GM12878 (cell line): ENCODE results near the gene COPS3. TPM values are rescaled to one million over a fixed set of nuclear protein-coding genes. Genes with fewer than 3 reads are reported as not detected.

Experiments
- ATAC-seq: fragments of 200-7000 bp; cut with Tn5 transposase; 3 replicates; pipeline ENCODE4 v1.9.1; 2020; ENCODE audit warnings: mild to moderate bottlenecking, moderate library complexity
- BruUV-seq: library from RNA; stranded (reverse); fragments of 400-500 nt; replicated peaks from 2 replicates; lab custom pipeline; 2021; lab: Mats Ljungman, UMichigan
- CTCF ChIA-PET: fragments of 300-600 bp; sonication (Branson Sonifier 250); formaldehyde crosslinking; extraction: SDS; loops from one replicate; lab custom pipeline; 2021; ENCODE audit warnings: inconsistent platforms; lab: Yijun Ruan, JAX
- POLR2A ChIA-PET: fragments of 350-600 bp; formaldehyde crosslinking; extraction: SDS; loops from one replicate; lab custom pipeline; 2021; ENCODE audit warnings: inconsistent platforms; lab: Charles Lee
- RAD21 ChIA-PET: fragments of 300-600 bp; sonication (Branson Sonifier 250); formaldehyde crosslinking; loops from one replicate; lab custom pipeline; 2023; ENCODE audit warnings: antibody characterized with exemption; ENCODE audit not compliant: unreplicated experiment; lab: Charles Lee
- SMC1A ChIA-PET: fragments of 300-600 bp; sonication (Branson Sonifier 250); formaldehyde crosslinking; loops from one replicate; lab custom pipeline; 2023; ENCODE audit not compliant: unreplicated experiment, uncharacterized antibody; lab: Charles Lee
- DNase-seq: peaks from one replicate; pipeline ENCODE4 v3.0.0-alpha.2; 2011; ENCODE audit warnings: low read depth, low spot score
- FAIRE-seq: peaks from 3 replicates; lab custom pipeline; 2011; peaks lifted over from hg19 to GRCh38; lab: Jason Lieb, UNC
- H2AFZ ChIP-seq: 2 replicates; pipeline ENCODE4 v1.6.0; 2011; ENCODE audit warnings: low read depth, low read length, control low read depth; ENCODE audit not compliant: control insufficient read depth
- H3K27ac ChIP-seq: 2 replicates; pipeline ENCODE4 v1.5.1; 2011; ENCODE audit warnings: control low read depth; ENCODE audit not compliant: control insufficient read depth, insufficient read depth
- H3K27me3 ChIP-seq, 2 experiments: replicated peaks in 1 of 2; 2 replicates each; pipeline versions ENCODE4 v1.6.0 to v1.6.1; 2011; ENCODE audit warnings: low read length in 1 of 2; ENCODE audit not compliant: control insufficient read depth in 2 of 2, insufficient read depth in 2 of 2
- H3K36me3 ChIP-seq, 2 experiments: 2 replicates each; pipeline ENCODE4 v1.5.1; 2011; ENCODE audit warnings: low read length in 1 of 2; ENCODE audit not compliant: control insufficient read depth in 2 of 2, insufficient read depth in 2 of 2
- H3K4me1 ChIP-seq: 2 replicates; pipeline ENCODE4 v1.6.1; 2011; ENCODE audit warnings: mild to moderate bottlenecking, low read length, moderate library complexity, mixed read lengths; ENCODE audit not compliant: control insufficient read depth, insufficient read depth
- H3K4me2 ChIP-seq: 2 replicates; pipeline ENCODE4 v1.6.0; 2011; ENCODE audit warnings: control low read depth; ENCODE audit not compliant: control insufficient read depth, insufficient read depth
- H3K4me3 ChIP-seq: fragments of 200-600 bp; sonication (generic); 2 replicates; pipeline ENCODE4 v1.5.1; 2016
- H3K79me2 ChIP-seq: 2 replicates; pipeline ENCODE4 v1.6.0; 2011; ENCODE audit warnings: low read length; ENCODE audit not compliant: control insufficient read depth, insufficient read depth
- H3K9ac ChIP-seq: 2 replicates; pipeline ENCODE4 v1.8.0; 2011; ENCODE audit warnings: low read length, control low read depth, mixed read lengths; ENCODE audit not compliant: control insufficient read depth, insufficient read depth
- H3K9me3 ChIP-seq: replicated peaks from 3 replicates; pipeline ENCODE4 v1.5.1; 2011; ENCODE audit warnings: mild to moderate bottlenecking, low read length; ENCODE audit not compliant: control insufficient read depth, insufficient read depth
- H4K20me1 ChIP-seq: 2 replicates; pipeline ENCODE4 v1.6.0; 2011; ENCODE audit not compliant: control insufficient read depth, insufficient read depth
- BRCA1 ChIP-seq: IDR thresholded peaks from 2 replicates; pipeline ENCODE4 v1.6.1; 2011; ENCODE audit warnings: low read depth, low read length, improper control_type of control experiment
- NBN ChIP-seq: fragments of 450-650 bp; IDR thresholded peaks from 2 replicates; pipeline ENCODE4 v1.6.1; 2016
- RELB ChIP-seq: fragments of 450-650 bp; IDR thresholded peaks from 2 replicates; pipeline ENCODE4 v1.6.1; 2017; ENCODE audit warnings: low read depth, mild to moderate bottlenecking, moderate library complexity
- RFX5 ChIP-seq: IDR thresholded peaks from 2 replicates; pipeline ENCODE4 v1.6.1; 2011; ENCODE audit warnings: low read depth, low read length, improper control_type of control experiment
- WGBS: methylation state at CpG from one replicate; pipeline ENCODE4 v1.1.6; 2016; ENCODE audit warnings: low lambda C conversion rate; ENCODE audit not compliant: insufficient replicate concordance, insufficient coverage; ENCODE audit errors: missing lambda C conversion rate; 5-methylcytosine and 5-hydroxymethylcytosine counted together
- in situ Hi-C: fragments of 300-500 bp; cut with MboI; formaldehyde crosslinking; loops from 9 replicates; pipeline ENCODE4 v1.14.3; 2018; ENCODE audit warnings: mixed read lengths
- intact Hi-C: fragments of 100-400 bp; cut with micrococcal nuclease; formaldehyde crosslinking; loops from one replicate; pipeline ENCODE4 v1.14.2; 2022; ENCODE audit not compliant: unreplicated experiment
- polyA plus RNA-seq, 11 experiments: library from polyadenylated mRNA; depleted of rRNA in 4 of 11; unstranded in 6 of 11; stranded (reverse) in 5 of 11; fragments of >200 nt; fragmentation: Nextera tagmentation in 4 of 11; fragmentation: Illumina TruSeq in 1 of 11; extraction: Ambion mirVana in 4 of 11; extraction: Trizol in 1 of 11; gene quantifications; 1 replicate in 1 of 11; 2 replicates in 10 of 11; pipeline versions ENCODE4 v1.2.1 to v1.2.3, GENCODE V29; 2011 to 2016; ENCODE audit warnings: inconsistent platforms in 2 of 11, missing spikeins in 2 of 11, low read depth in 1 of 11
- total RNA-seq, 4 experiments: library from RNA; depleted of rRNA in 3 of 4; stranded (reverse); fragments of >200 nt in 3 of 4; fragmentation: Illumina TruSeq in 1 of 4; extraction: Trizol in 1 of 4; gene quantifications; 2 replicates each; pipeline versions ENCODE4 v1.2.1 to v1.2.3, GENCODE V29; 2013 to 2021
- TF ChIP-seq, protein P1 (sequence below): fragments of 450-650 bp; IDR thresholded peaks from 2 replicates; pipeline ENCODE4 v1.6.1; 2017; ENCODE audit warnings: borderline replicate concordance
- TF ChIP-seq, protein P2 (sequence below): fragments of 450-650 bp; IDR thresholded peaks from 2 replicates; pipeline ENCODE4 v1.6.1; 2017; ENCODE audit warnings: mild to moderate bottlenecking, low read depth, inconsistent platforms; ENCODE audit not compliant: poor library complexity, severe bottlenecking

Gene COPS3
- total and polyA plus RNA-seq, 10 of the 15 experiments (the other 5 are each of a cell fraction or from before 2014, with no cell fraction given): 99.7 to 187 (median 133) TPM

- in situ Hi-C loops: no loop called here
- H3K4me3 ChIP-seq: no peak overlapping the region
- no peak overlapping the region for H3K4me2 ChIP-seq
- TF ChIP-seq NBN (no peak), RELB (no peak), RFX5 (no peak), BRCA1 (no peak)
- TF ChIP-seq, all 136 proteins: peak for 0
- ChIA-PET RAD21 (interaction anchor here (0.6 kb wide), 1 partner anchor 210 kb away, joined by 4 read pairs; no protein-coding TSS in a partner anchor), POLR2A (no interaction called here), SMC1A (interaction anchor here (1.0 kb wide), 1 partner anchor 10 kb away, joined by 3 read pairs; no protein-coding TSS in a partner anchor), CTCF (interaction anchor here (0.7 to 2.2 kb wide), 2 partner anchors 9 to 29 kb away, joined by 3 to 5 read pairs; no protein-coding TSS in a partner anchor)
- Histone ChIP-seq H2AFZ (no peak overlapping the region), H3K27me3 (no peaks in the 10 kb centered on the region), H3K9me3 (no peaks in the 10 kb centered on the region), H4K20me1 (no peaks in the 10 kb centered on the region), H3K27ac (no peak overlapping the region), H3K36me3 (peaks cover 15 to 16% of the 10 kb centered on the region in 2 experiments), H3K4me1 (no peaks in the 10 kb centered on the region), H3K9ac (no peak overlapping the region), H3K79me2 (no peaks in the 10 kb centered on the region)
- ATAC-seq: no peak
- no TSS peak for BruUV-seq
- FAIRE-seq: no peak
- intact Hi-C loops: no loop called here
- 67% methylated on average over 2 of the region's 2 CpGs for WGBS
- no peak for DNase-seq
These were observed 16.6 kb downstream of the COPS3 start for GRCh38 chr17:17264430-17264829.

DNA sequence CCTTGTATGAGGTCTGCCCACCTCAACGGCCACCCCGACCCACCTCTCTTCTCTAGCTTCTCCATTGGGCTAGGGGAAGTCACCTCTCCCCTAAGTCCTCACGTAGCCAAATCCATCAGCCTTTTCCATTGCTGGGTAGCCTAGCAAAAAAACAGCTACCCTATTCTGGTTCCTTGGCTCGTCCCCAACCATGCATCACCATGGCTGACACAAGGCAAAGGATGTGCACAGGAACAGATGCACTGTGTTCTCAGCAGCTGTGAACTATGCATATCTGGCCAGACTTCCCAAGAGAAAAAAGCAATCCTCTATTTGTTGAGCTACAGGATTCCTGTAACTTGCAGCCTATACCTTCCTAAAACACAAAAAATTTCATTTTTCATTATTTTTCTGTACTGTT, 22.0 kb downstream of the COPS3 start:
- no peak for FAIRE-seq
- H3K27me3 ChIP-seq: no peaks in the 10 kb centered on the region
- H3K9me3 ChIP-seq: no peaks in the 10 kb centered on the region
- H4K20me1 ChIP-seq: no peaks in the 10 kb centered on the region
- no peak for DNase-seq
- POLR2A ChIA-PET: no interaction called here
- H3K27ac ChIP-seq: no peak overlapping the region
- no TSS peak for BruUV-seq
- intact Hi-C loops: no loop called here
- 97% methylated on average over 4 of the region's 4 CpGs for WGBS
- H3K79me2 ChIP-seq: no peaks in the 10 kb centered on the region
- H3K4me3 ChIP-seq: no peak overlapping the region
- TF ChIP-seq, protein P1, sequence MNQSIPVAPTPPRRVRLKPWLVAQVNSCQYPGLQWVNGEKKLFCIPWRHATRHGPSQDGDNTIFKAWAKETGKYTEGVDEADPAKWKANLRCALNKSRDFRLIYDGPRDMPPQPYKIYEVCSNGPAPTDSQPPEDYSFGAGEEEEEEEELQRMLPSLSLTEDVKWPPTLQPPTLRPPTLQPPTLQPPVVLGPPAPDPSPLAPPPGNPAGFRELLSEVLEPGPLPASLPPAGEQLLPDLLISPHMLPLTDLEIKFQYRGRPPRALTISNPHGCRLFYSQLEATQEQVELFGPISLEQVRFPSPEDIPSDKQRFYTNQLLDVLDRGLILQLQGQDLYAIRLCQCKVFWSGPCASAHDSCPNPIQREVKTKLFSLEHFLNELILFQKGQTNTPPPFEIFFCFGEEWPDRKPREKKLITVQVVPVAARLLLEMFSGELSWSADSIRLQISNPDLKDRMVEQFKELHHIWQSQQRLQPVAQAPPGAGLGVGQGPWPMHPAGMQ: no peak
- TF ChIP-seq, protein P2, sequence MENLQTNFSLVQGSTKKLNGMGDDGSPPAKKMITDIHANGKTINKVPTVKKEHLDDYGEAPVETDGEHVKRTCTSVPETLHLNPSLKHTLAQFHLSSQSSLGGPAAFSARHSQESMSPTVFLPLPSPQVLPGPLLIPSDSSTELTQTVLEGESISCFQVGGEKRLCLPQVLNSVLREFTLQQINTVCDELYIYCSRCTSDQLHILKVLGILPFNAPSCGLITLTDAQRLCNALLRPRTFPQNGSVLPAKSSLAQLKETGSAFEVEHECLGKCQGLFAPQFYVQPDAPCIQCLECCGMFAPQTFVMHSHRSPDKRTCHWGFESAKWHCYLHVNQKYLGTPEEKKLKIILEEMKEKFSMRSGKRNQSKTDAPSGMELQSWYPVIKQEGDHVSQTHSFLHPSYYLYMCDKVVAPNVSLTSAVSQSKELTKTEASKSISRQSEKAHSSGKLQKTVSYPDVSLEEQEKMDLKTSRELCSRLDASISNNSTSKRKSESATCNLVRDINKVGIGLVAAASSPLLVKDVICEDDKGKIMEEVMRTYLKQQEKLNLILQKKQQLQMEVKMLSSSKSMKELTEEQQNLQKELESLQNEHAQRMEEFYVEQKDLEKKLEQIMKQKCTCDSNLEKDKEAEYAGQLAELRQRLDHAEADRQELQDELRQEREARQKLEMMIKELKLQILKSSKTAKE: no peak
- in situ Hi-C loops: no loop called here
- no peak for ATAC-seq
- RAD21 ChIA-PET: no interaction called here
- peaks cover 18 to 27% of the 10 kb centered on the region in 2 experiments for H3K36me3 ChIP-seq
- SMC1A ChIA-PET: interaction anchor here (0.8 to 1.9 kb wide), 3 partner anchors 20 to 258 kb away, joined by 3 to 8 read pairs (median 3); no protein-coding TSS in a partner anchor
- no peaks in the 10 kb centered on the region for H3K4me1 ChIP-seq
- H3K4me2 ChIP-seq: no peak overlapping the region
- no peak overlapping the region for H3K9ac ChIP-seq
- CTCF ChIA-PET: interaction anchor here (1.1 to 2.4 kb wide), 3 partner anchors 11 to 54 kb away, joined by 3 to 12 read pairs (median 3); no protein-coding TSS in a partner anchor
- no peak overlapping the region for H2AFZ ChIP-seq
